HUES6 (cell line): ENCODE measurements around the gene XYLT1.

Experiments
- H3K27ac ChIP-seq: 2 replicates; pipeline ENCODE4 v1.7.0; 2013; ENCODE audit warnings: low read depth, mild to moderate bottlenecking, low read length, inconsistent platforms
- H3K27me3 ChIP-seq: 2 replicates; pipeline ENCODE4 v1.6.1; 2013; ENCODE audit warnings: low read length; ENCODE audit not compliant: control insufficient read depth, insufficient read depth
- H3K36me3 ChIP-seq: 2 replicates; pipeline ENCODE4 v1.6.1; 2013; ENCODE audit warnings: low read length; ENCODE audit not compliant: control insufficient read depth, insufficient read depth
- H3K4me1 ChIP-seq: 2 replicates; pipeline ENCODE4 v1.6.1; 2013; ENCODE audit warnings: low read length; ENCODE audit not compliant: control insufficient read depth, insufficient read depth
- H3K4me3 ChIP-seq: 2 replicates; pipeline ENCODE4 v1.5.1; 2013; ENCODE audit warnings: low read depth, low read length
- H3K9ac ChIP-seq: one replicate; pipeline ENCODE4 v1.6.1; 2013; ENCODE audit warnings: mild to moderate bottlenecking, low read length
- H3K9me3 ChIP-seq: 2 replicates; pipeline ENCODE4 v1.6.1; 2013; ENCODE audit warnings: low read depth, low read length; ENCODE audit not compliant: control insufficient read depth, insufficient read depth

Gene XYLT1, protein sequence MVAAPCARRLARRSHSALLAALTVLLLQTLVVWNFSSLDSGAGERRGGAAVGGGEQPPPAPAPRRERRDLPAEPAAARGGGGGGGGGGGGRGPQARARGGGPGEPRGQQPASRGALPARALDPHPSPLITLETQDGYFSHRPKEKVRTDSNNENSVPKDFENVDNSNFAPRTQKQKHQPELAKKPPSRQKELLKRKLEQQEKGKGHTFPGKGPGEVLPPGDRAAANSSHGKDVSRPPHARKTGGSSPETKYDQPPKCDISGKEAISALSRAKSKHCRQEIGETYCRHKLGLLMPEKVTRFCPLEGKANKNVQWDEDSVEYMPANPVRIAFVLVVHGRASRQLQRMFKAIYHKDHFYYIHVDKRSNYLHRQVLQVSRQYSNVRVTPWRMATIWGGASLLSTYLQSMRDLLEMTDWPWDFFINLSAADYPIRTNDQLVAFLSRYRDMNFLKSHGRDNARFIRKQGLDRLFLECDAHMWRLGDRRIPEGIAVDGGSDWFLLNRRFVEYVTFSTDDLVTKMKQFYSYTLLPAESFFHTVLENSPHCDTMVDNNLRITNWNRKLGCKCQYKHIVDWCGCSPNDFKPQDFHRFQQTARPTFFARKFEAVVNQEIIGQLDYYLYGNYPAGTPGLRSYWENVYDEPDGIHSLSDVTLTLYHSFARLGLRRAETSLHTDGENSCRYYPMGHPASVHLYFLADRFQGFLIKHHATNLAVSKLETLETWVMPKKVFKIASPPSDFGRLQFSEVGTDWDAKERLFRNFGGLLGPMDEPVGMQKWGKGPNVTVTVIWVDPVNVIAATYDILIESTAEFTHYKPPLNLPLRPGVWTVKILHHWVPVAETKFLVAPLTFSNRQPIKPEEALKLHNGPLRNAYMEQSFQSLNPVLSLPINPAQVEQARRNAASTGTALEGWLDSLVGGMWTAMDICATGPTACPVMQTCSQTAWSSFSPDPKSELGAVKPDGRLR

DNA sequence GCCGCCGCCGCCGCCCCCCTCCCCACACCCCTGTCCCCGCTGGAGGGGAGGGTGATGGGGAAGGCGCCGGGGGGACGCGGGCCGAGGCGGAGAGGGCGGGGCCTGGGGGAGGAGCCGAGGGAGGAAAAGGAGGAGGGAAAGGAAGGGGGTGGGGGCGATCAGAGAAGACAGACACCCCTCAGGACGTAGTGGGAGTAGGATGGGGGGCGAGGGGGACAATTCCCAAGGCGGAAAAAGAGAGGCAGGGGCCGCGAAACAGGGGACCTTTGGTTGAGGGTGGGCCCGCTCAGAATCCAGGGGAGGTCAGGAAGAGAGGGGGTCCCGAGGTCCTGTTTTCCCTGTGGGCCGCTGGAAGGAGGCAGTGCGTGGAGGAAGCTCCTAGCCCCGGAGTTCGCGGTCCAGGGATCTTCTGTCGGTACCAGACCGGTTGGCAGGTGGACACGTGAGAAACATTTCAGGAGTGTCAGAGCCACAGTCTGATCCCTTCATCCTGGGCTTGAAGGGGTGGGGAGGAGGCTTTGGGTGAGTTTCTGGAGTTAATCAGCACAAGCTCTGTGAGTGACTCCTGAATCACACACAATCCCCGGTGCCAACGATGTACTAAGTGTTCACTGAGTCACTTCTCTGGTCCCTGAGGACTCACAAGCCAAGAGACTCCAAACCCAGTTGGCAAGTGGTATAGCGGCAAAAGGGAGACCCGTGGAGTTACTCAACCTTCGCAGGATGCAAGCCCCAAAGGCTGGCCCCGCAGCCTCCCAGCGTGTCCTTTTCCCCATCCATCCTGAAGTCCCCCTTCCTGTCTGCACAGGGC is at the start of gene XYLT1:
TSS of gene XYLT1 (minus strand) at position 53 of the 811 bp plus-strand sequence. CDS start 164 bp downstream, outside the sequence.
- H3K27ac ChIP-seq, result no peak within 1 kb of the TSS

DNA sequence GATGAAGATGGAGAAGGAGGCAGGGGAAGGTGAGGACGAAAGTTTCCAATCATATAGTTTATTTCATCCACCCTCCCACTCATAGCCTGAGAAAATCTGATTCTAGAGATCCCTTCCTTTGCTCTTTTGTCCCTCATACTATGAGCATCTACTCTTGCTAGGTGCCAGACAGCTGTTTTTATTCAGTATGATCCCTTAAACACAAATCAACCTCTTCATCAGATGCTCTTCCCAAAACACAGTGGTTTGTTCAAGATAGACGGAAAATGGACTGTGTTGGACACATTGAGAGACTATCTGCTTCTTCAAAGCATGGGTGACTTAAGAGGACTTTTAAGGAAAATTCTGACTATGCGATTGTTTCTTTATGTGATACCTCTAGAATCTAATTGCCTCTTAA is 49.4 kb upstream of the XYLT1 start:
- no peaks in the 10 kb centered on the region for H3K36me3 ChIP-seq
- H3K27me3 ChIP-seq, result peaks cover 12% of the 10 kb centered on the region
- no peak overlapping the region for H3K4me3 ChIP-seq
- no peak overlapping the region for H3K9ac ChIP-seq
- H3K4me1 ChIP-seq, result no peaks in the 10 kb centered on the region
- no peaks in the 10 kb centered on the region for H3K9me3 ChIP-seq
- H3K27ac ChIP-seq, result no peak overlapping the region

More for the DNA sequence above, at the start of gene XYLT1:
- H3K9me3 ChIP-seq, result no peaks in the 10 kb centered on the region
- peaks cover 35% of the 10 kb centered on the region for H3K27me3 ChIP-seq
- H3K9ac ChIP-seq, result peak within 1 kb of the TSS; percentile 22
- peak within 1 kb of the TSS; percentile 67 for H3K4me3 ChIP-seq
- peaks cover 45% of the 10 kb centered on the region for H3K4me1 ChIP-seq
- H3K36me3 ChIP-seq, result no peaks in the 10 kb centered on the region

DNA sequence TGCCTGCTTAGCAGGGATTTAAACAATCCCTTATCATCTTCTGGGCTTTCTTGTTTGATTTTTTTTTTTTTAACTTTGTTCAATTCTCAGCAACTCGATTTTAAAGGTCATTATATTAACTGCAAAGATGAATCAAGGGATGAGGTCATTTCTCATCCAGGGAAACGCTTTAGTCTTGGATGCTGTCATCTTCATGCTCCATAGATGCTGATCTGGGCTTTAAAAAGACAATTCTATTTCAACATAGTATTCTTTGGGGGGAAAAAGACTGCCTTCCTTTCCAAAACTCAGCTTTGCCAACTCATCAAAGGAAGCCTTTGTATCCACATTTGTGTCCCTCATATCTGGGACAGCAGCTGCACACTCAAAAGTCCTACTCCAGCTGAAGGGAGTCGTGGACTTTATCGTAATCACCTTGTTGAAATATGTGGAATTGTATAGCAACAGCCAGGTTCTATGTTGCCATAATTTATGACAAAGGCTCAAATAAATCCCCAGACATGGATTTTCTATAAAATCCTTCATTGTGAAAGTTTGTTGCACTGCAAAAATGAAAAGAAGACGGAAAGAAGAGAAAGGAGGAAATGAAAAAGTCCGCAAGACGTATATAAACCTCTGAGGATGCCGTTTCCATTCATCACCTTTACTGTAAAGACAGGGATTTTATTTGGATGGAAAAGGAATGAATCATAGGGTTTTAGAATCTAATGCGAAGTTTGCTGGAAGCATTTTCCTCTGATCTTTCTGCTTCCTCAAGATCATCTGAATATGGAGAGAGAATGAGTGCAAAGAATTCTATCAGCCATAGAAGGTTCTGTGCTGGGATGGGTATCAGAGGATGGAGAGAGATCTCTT is 48.6 kb upstream of the XYLT1 start:
- peaks cover 1% of the 10 kb centered on the region; the same call in 1 of the 2 replicates for H3K9me3 ChIP-seq
- H3K27ac ChIP-seq, result no peak overlapping the region
- H3K4me1 ChIP-seq, result no peaks in the 10 kb centered on the region
- H3K9ac ChIP-seq, result no peak overlapping the region
- H3K4me3 ChIP-seq, result no peak overlapping the region
- H3K36me3 ChIP-seq, result no peaks in the 10 kb centered on the region
- H3K27me3 ChIP-seq, result peaks cover 12% of the 10 kb centered on the region

- H3K4me1 ChIP-seq, result no peaks in the 10 kb centered on the region
- no peak overlapping the region for H3K27ac ChIP-seq
- no peaks in the 10 kb centered on the region for H3K36me3 ChIP-seq
- H3K9me3 ChIP-seq, result peaks cover 4% of the 10 kb centered on the region; the same call in 1 of the 2 replicates
- H3K9ac ChIP-seq, result no peak overlapping the region
- peaks cover 12% of the 10 kb centered on the region for H3K27me3 ChIP-seq
- no peak overlapping the region for H3K4me3 ChIP-seq
Observed at GRCh38 chr16:17518441-17518840, 47.7 kb upstream of the XYLT1 start.

- Histone ChIP-seq H3K9me3 (peaks cover 4% of the 10 kb centered on the region; the same call in 1 of the 2 replicates), H3K4me1 (no peaks in the 10 kb centered on the region), H3K4me3 (no peak overlapping the region), H3K27ac (no peak overlapping the region), H3K27me3 (peaks cover 12% of the 10 kb centered on the region), H3K9ac (no peak overlapping the region), H3K36me3 (no peaks in the 10 kb centered on the region)
Observed at GRCh38 chr16:17515421-17516210, 44.9 kb upstream of the XYLT1 start.

DNA sequence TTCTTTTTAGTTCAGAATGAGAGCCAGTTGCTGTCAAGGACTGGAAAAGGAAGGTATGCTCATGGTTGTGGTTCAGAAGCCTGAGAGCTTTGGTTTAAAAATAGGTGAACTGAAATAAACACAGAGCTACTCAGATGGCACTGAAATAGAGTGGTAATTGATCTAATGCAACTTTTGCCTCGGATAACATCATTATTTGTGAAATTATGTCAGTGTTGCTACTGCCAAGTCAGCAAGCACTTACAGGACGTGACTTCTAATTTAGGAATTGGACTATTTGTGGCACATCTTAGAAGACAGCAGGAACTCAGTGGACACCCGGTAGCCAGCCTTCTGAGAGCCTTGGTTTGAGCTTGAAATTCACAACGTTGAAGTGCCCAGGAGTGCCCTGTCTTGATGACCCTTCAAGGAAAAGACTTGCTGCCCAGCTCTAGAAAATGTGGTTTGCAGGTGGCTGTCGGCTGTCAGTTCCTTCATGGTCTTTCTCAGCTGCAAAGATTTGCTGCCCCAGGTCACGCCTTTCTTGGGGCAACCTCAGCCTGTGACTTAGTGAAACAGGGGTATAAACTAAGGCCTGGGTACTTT is 42.0 kb upstream of the XYLT1 start:
- H3K36me3 ChIP-seq, result no peaks in the 10 kb centered on the region
- no peak overlapping the region for H3K4me3 ChIP-seq
- H3K9me3 ChIP-seq, result peaks cover 17% of the 10 kb centered on the region
- no peaks in the 10 kb centered on the region for H3K4me1 ChIP-seq
- no peaks in the 10 kb centered on the region for H3K27me3 ChIP-seq
- no peak overlapping the region for H3K27ac ChIP-seq
- no peak overlapping the region for H3K9ac ChIP-seq

- Histone ChIP-seq H3K4me3 (no peak overlapping the region), H3K9me3 (peaks cover 17% of the 10 kb centered on the region), H3K36me3 (no peaks in the 10 kb centered on the region), H3K4me1 (no peaks in the 10 kb centered on the region), H3K27me3 (no peaks in the 10 kb centered on the region), H3K27ac (no peak overlapping the region), H3K9ac (no peak overlapping the region)
Observed at GRCh38 chr16:17511340-17511739, 40.6 kb upstream of the XYLT1 start.

DNA sequence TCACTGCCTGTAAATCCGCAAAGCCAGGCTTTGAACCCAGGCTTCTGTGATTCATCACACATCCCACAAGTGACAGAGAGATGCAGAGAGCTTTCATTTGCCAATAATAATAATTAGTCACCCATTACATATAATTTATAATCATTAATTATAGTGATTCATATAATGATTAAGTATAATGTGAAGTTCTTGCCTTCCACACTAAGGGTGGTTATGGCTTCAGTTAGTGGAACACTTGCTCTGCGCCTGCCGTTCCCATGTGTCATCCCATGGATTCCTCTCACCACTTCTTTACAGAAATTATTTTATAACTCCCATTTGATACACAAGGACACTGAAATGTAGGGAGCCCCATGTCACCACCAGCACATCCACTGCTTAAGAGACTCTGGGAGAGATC is 39.8 kb upstream of the XYLT1 start:
- Histone ChIP-seq H3K4me3 (no peak overlapping the region), H3K36me3 (no peaks in the 10 kb centered on the region), H3K9ac (no peak overlapping the region), H3K27ac (no peak overlapping the region), H3K9me3 (peaks cover 17% of the 10 kb centered on the region), H3K4me1 (no peaks in the 10 kb centered on the region), H3K27me3 (no peaks in the 10 kb centered on the region)

DNA sequence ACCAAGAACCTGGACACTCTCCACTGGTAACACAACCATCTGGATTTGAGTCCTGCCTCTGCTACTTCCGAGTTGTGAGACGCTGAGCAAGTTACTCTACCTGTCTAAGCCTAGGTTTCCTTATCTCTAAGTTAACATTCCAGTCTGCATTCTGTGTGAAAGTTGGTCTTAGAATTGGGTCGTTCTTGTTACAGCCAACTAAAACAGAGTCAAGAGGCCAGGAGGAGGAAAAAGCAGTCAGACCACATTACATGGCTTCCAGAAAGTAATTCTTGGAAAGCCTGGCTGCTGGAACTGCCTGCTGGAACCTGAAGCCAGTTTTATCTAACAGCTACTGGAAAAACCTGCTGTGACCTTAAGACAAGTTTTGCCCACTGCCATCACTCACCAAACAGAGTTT is 38.4 kb upstream of the XYLT1 start:
- peaks cover 16% of the 10 kb centered on the region for H3K9me3 ChIP-seq
- H3K36me3 ChIP-seq, result no peaks in the 10 kb centered on the region
- no peak overlapping the region for H3K9ac ChIP-seq
- no peaks in the 10 kb centered on the region for H3K27me3 ChIP-seq
- H3K4me3 ChIP-seq, result no peak overlapping the region
- H3K4me1 ChIP-seq, result no peaks in the 10 kb centered on the region
- no peak overlapping the region for H3K27ac ChIP-seq
